ENCODE measurements around the gene SNX9. TPM values are rescaled to one million over a fixed set of nuclear protein-coding genes. Genes with fewer than 3 reads are reported as not detected.

The SNX9 gene
- total and polyA plus RNA-seq, 2 of the 8 experiments (the other 6 are each of a cell fraction or from before 2014, with no cell fraction given): 11.8 to 23.2 TPM

DNA sequence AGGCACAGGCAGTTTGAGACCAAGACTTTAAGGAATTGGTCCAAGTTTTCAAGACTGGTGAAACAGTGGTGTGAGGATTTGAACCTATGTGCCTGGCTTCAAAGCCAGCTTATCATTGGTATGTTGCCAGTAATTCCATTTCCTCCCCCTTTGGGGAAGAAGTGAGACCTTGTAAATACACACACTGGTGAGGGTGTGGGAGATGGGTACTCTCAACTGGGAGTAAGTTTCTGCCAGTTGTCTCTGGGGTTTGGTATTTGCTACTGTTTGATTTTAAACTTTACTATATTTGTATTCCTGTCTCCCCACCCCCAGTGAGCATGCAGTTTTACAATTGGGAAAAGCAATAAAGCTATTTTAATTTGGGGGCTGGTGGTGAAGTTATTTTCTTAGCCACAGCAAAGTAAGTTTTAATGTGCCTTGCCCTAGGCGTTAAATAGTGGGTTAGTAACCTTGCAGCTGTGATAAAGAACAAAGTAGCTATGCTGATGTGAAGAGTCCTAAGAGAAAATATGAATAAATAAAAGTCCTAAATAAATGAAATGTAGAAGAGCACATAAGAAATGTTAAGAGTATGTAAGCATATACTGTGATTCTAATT lies 31.0 kb downstream of the SNX9 start:
- 85% methylated on average over 1 of the region's 1 CpG; no CpG with 5 or more reads in 1 of the 2 experiments for WGBS, 2 experiments (ENCODE audit: extremely low coverage in 1 of 2, insufficient coverage in 1 of 2, insufficient read length in 1 of 2, insufficient replicate concordance in 2 of 2, low coverage in 1 of 2, low lambda C conversion rate in 2 of 2, missing lambda C conversion rate in 1 of 2)
- Histone ChIP-seq H4K8ac (ENCODE audit: extremely low read depth, insufficient read depth, low read length) (no peak overlapping the region), H3K4ac (replicated peaks; ENCODE audit: insufficient read length, low read depth, low read length) (no peak overlapping the region), H4K5ac (ENCODE audit: insufficient read length, low read depth, low read length) (no peak overlapping the region), H3K4me3 (ENCODE audit: extremely low read depth in 1 of 4, insufficient read depth in 2 of 4, low read depth in 3 of 4, low read length in 4 of 4) (no peak overlapping the region), H3K18ac (ENCODE audit: extremely low read depth, low read length) (no peak overlapping the region), H3K9me3 (ENCODE audit: insufficient read depth in 2 of 2, low read depth in 1 of 2, low read length in 1 of 2) (no peaks in the 10 kb centered on the region), H3K4me2 (ENCODE audit: insufficient read depth in 1 of 2, low read depth in 2 of 2, low read length in 2 of 2) (no peak overlapping the region), H4K20me1 (replicated peaks in 1 of 2; ENCODE audit: control insufficient read depth in 1 of 2, insufficient read depth in 2 of 2, low read length in 2 of 2) (peaks cover 0 to 3% of the 10 kb centered on the region in 2 experiments), H4K91ac (replicated peaks; ENCODE audit: insufficient read length, low read length) (no peak overlapping the region), H3K27me3 (replicated peaks in 1 of 4; ENCODE audit: control insufficient read depth in 3 of 4, extremely low read depth in 1 of 4, insufficient read depth in 3 of 4, low read length in 3 of 4) (no peaks in the 10 kb centered on the region), H3K4me1 (replicated peaks in 1 of 4; ENCODE audit: control insufficient read depth in 3 of 4, insufficient read depth in 4 of 4, low read length in 3 of 4) (peaks cover 0 to 3% (median 1%) of the 10 kb centered on the region in 4 experiments; a peak in 2 of 7 replicates), H2BK5ac (ENCODE audit: low read depth, low read length) (no peak overlapping the region), H2BK15ac (ENCODE audit: low read length) (no peak overlapping the region), H3K27ac (ENCODE audit: low read depth, low read length) (no peak overlapping the region), H3K79me1 (ENCODE audit: low read depth, low read length) (peaks cover 5% of the 10 kb centered on the region; the same call in 1 of the 2 replicates), H3K14ac (ENCODE audit: insufficient read length) (no peak overlapping the region), H3K23me2 (ENCODE audit: low read depth, low read length) (no peaks in the 10 kb centered on the region), H3K9ac (replicated peaks in 1 of 4; ENCODE audit: extremely low read depth in 1 of 4, low read depth in 3 of 4, low read length in 3 of 4) (no peak overlapping the region), H3K36me3 (ENCODE audit: control insufficient read depth in 2 of 4, insufficient read depth in 4 of 4, low read length in 3 of 4) (no peaks in the 10 kb centered on the region), H2BK12ac (ENCODE audit: low read depth, low read length) (no peak overlapping the region), H2AFZ (ENCODE audit: low read length) (no peak overlapping the region), H3K79me2 (ENCODE audit: control insufficient read depth in 1 of 2, insufficient read depth in 2 of 2, low read length in 2 of 2) (peaks cover 8 to 100% of the 10 kb centered on the region in 2 experiments), H2AK5ac (ENCODE audit: low read depth, low read length) (no peak overlapping the region), H2BK120ac (replicated peaks; ENCODE audit: low read depth, low read length) (no peak overlapping the region), H3K56ac (replicated peaks; ENCODE audit: insufficient read length, low read depth, low read length) (no peak overlapping the region), H2BK20ac (ENCODE audit: low read length) (no peak overlapping the region), H3K23ac (ENCODE audit: insufficient read length) (no peak overlapping the region)
- no peak for DNase-seq (ENCODE audit: low read depth in 1 of 2, low spot score in 2 of 2)
- no peak for FAIRE-seq
- TF ChIP-seq SIX5 (IDR thresholded peaks at IDR 0.05; ENCODE audit: low read depth, low read length): no peak
- TF ChIP-seq BRCA1 (IDR thresholded peaks at IDR 0.05; ENCODE audit: low read depth, low read length): no peak
- TF ChIP-seq CTBP2 (IDR thresholded peaks at IDR 0.05; ENCODE audit: borderline replicate concordance, insufficient read depth, insufficient read length, low read length): no peak
- TF ChIP-seq NRF1 (IDR thresholded peaks at IDR 0.05; ENCODE audit: low read depth, low read length): no peak
- no peak for TF ChIP-seq SAP30 (IDR thresholded peaks at IDR 0.05; ENCODE audit: insufficient read depth, insufficient replicate concordance, low read length)
- TF ChIP-seq HDAC2 (IDR thresholded peaks at IDR 0.05; ENCODE audit: borderline replicate concordance in 1 of 2, low read depth in 2 of 2, low read length in 2 of 2): no peak
- ChIA-PET CTCF (ENCODE audit: partially characterized antibody) (interaction anchor here (1.1 kb wide), 1 partner anchor 97 kb away, joined by 3 read pairs; no protein-coding TSS in a partner anchor), POLR2A (ENCODE audit: partially characterized antibody) (interaction anchor here (0.5 kb wide), 1 partner anchor 24 kb away, joined by 3 read pairs; no protein-coding TSS in a partner anchor)

All from H1 (cell line).